Keratinocyte (primary cell): ENCODE results near the gene CDK8. TPM values are rescaled to one million over a fixed set of nuclear protein-coding genes. Genes with fewer than 3 reads are reported as not detected.

ENCODE experiments used
- DNase-seq: peaks from one replicate; pipeline ENCODE4 v3.0.0-alpha.2; 2011; ENCODE audit warnings: low read depth, missing footprints, low spot score
- FAIRE-seq: peaks from 2 replicates; lab custom pipeline; 2011; peaks lifted over from hg19 to GRCh38; lab: Jason Lieb, UNC
- H2AFZ ChIP-seq: 2 replicates; pipeline ENCODE4 v1.6.0; 2012; ENCODE audit warnings: low read length, control low read depth, inconsistent platforms; ENCODE audit not compliant: control insufficient read depth
- H3K27ac ChIP-seq: 2 replicates; pipeline ENCODE4 v1.5.1; 2011; ENCODE audit warnings: low read length; ENCODE audit not compliant: control insufficient read depth, insufficient read depth
- H3K27me3 ChIP-seq: 3 replicates; pipeline ENCODE4 v1.6.0; 2011; ENCODE audit warnings: low read length; ENCODE audit not compliant: control insufficient read depth, insufficient read depth; ENCODE audit errors: extremely low read depth
- H3K36me3 ChIP-seq, 2 experiments: 2 replicates in 1 of 2; 3 replicates in 1 of 2; pipeline ENCODE4 v1.5.1; 2011; ENCODE audit warnings: low read length in 2 of 2, mild to moderate bottlenecking in 1 of 2; ENCODE audit not compliant: control insufficient read depth in 2 of 2, insufficient read depth in 2 of 2; ENCODE audit errors: extremely low read depth in 1 of 2
- H3K4me1 ChIP-seq: 3 replicates; pipeline ENCODE4 v1.5.1; 2011; ENCODE audit warnings: low read length; ENCODE audit not compliant: control insufficient read depth, insufficient read depth; ENCODE audit errors: extremely low read depth
- H3K4me2 ChIP-seq: 3 replicates; pipeline ENCODE4 v1.6.0; 2011; ENCODE audit warnings: low read depth, low read length; ENCODE audit not compliant: control insufficient read depth, insufficient read depth; ENCODE audit errors: extremely low read depth
- H3K4me3 ChIP-seq, 3 experiments: fragments of 200-600 bp in 1 of 3; sonication (generic) in 1 of 3; 2 replicates in 2 of 3; 3 replicates in 1 of 3; pipeline ENCODE4 v1.5.1; 2011 to 2016; ENCODE audit warnings: low read length in 3 of 3, mild to moderate bottlenecking in 3 of 3, control low read depth in 2 of 3, inconsistent platforms in 1 of 3, low read depth in 1 of 3, mixed read lengths in 1 of 3, mixed run types in 1 of 3, moderate library complexity in 1 of 3; ENCODE audit not compliant: control insufficient read depth in 2 of 3, insufficient read depth in 2 of 3; ENCODE audit errors: extremely low read depth in 1 of 3
- H3K79me2 ChIP-seq: 2 replicates; pipeline ENCODE4 v1.6.0; 2012; ENCODE audit warnings: low read length; ENCODE audit not compliant: control insufficient read depth, insufficient read depth
- H3K9ac ChIP-seq: 3 replicates; pipeline ENCODE4 v1.6.0; 2011; ENCODE audit warnings: low read length; ENCODE audit not compliant: control insufficient read depth, insufficient read depth; ENCODE audit errors: extremely low read depth
- H3K9me1 ChIP-seq: 3 replicates; pipeline ENCODE4 v1.6.0; 2011; ENCODE audit warnings: low read length; ENCODE audit not compliant: control insufficient read depth, insufficient read depth; ENCODE audit errors: extremely low read depth
- H3K9me3 ChIP-seq: 2 replicates; pipeline ENCODE4 v1.5.1; 2012; ENCODE audit warnings: low read depth, low read length; ENCODE audit not compliant: control insufficient read depth
- H4K20me1 ChIP-seq: 3 replicates; pipeline ENCODE4 v1.6.0; 2011; ENCODE audit warnings: low read length; ENCODE audit not compliant: control insufficient read depth, insufficient read depth; ENCODE audit errors: extremely low read depth
- CTCF ChIP-seq, 3 experiments: IDR thresholded peaks in 1 of 3; conservative IDR thresholded peaks in 1 of 3; optimal IDR thresholded peaks in 1 of 3; 2 replicates in 2 of 3; 3 replicates in 1 of 3; pipeline versions ENCODE3 to v1.5.1; 2011; ENCODE audit warnings: low read length in 3 of 3, mild to moderate bottlenecking in 3 of 3, moderate library complexity in 2 of 3, control low read depth in 1 of 3, inconsistent platforms in 1 of 3; ENCODE audit not compliant: insufficient read depth in 2 of 3; ENCODE audit errors: extremely low read depth in 1 of 3
- EZH2 ChIP-seq: IDR thresholded peaks from one replicate; pipeline ENCODE4 v1.6.1; 2012; ENCODE audit warnings: inconsistent platforms, mild to moderate bottlenecking, low read length, moderate library complexity
- dilution Hi-C: fragments of 300-500 bp; cut with MboI; formaldehyde crosslinking; loops from one replicate; pipeline ENCODE4 v1.7.0; 2020; ENCODE audit warnings: low sequenced_read_pairs; ENCODE audit not compliant: extremely low pct_ligation_motif_present
- polyA plus RNA-seq, 5 experiments: library from polyadenylated mRNA; depleted of rRNA in 3 of 5; stranded (reverse) in 3 of 5; stranded (forward) in 1 of 5; unstranded in 1 of 5; fragments of >200 nt; gene quantifications; 1 replicate in 1 of 5; 2 replicates in 3 of 5; 3 replicates in 1 of 5; pipeline versions ENCODE4 v1.2.1 to v1.2.3, GENCODE V29; 2011 to 2012; ENCODE audit warnings: missing spikeins in 2 of 5, low read depth in 1 of 5, low replicate concordance in 1 of 5

The CDK8 gene
- polyA plus RNA-seq, 1 donor (not counting 4 experiments of a cell fraction or from before 2014, with no cell fraction given), result 27.5 TPM

- H3K36me3 ChIP-seq, result no peaks in the 10 kb centered on the region
These were observed 46.2 kb downstream of the CDK8 start for GRCh38 chr13:26300140-26300539.

GRCh38 chr13:26305676-26306075, 51.7 kb downstream of the CDK8 start:
- no peaks in the 10 kb centered on the region for H3K36me3 ChIP-seq
- H3K4me2 ChIP-seq, result no peak overlapping the region
- no peaks in the 10 kb centered on the region for H4K20me1 ChIP-seq
- H3K9me3 ChIP-seq, result no peaks in the 10 kb centered on the region
- no peaks in the 10 kb centered on the region for H3K27me3 ChIP-seq
- H3K4me1 ChIP-seq, result peaks cover 10% of the 10 kb centered on the region
- no peak overlapping the region for H3K27ac ChIP-seq
- dilution Hi-C loops, result no loop called here
- H3K9me1 ChIP-seq, result no peaks in the 10 kb centered on the region
- H3K9ac ChIP-seq, result no peak overlapping the region
- no peak overlapping the region for H2AFZ ChIP-seq
- DNase-seq (no peak), FAIRE-seq (no peak)
- H3K79me2 ChIP-seq, result peaks cover 38% of the 10 kb centered on the region
- TF ChIP-seq EZH2, result no peak
- no peak for TF ChIP-seq CTCF (optimal IDR thresholded peaks at IDR 0.05 in 1 of 3, IDR thresholded peaks at IDR 0.05 in 1 of 3, conservative IDR thresholded peaks at IDR 0.05 in 1 of 3; ENCODE audit: extremely low read depth in 1 of 3, insufficient read depth in 2 of 3, low read length in 3 of 3)
- H3K4me3 ChIP-seq, result no peak overlapping the region

More at GRCh38 chr13:26300140-26300539, 46.2 kb downstream of the CDK8 start:
- Histone ChIP-seq H3K79me2 (peaks cover 45% of the 10 kb centered on the region), H3K4me2 (no peak overlapping the region), H2AFZ (no peak overlapping the region), H3K9ac (no peak overlapping the region), H3K27ac (no peak overlapping the region), H3K4me3 (no peak overlapping the region), H3K9me1 (no peaks in the 10 kb centered on the region), H3K9me3 (no peaks in the 10 kb centered on the region), H3K27me3 (no peaks in the 10 kb centered on the region), H3K4me1 (peaks cover 5% of the 10 kb centered on the region), H4K20me1 (no peaks in the 10 kb centered on the region)
- no peak for DNase-seq
- dilution Hi-C loops, result no loop called here
- TF ChIP-seq CTCF (optimal IDR thresholded peaks at IDR 0.05 in 1 of 3, IDR thresholded peaks at IDR 0.05 in 1 of 3, conservative IDR thresholded peaks at IDR 0.05 in 1 of 3; ENCODE audit: extremely low read depth in 1 of 3, insufficient read depth in 2 of 3, low read length in 3 of 3), result no peak
- TF ChIP-seq EZH2, result no peak
- no peak for FAIRE-seq
